Stimulated activated CD4-positive, alpha-beta T cell treated with anti-CD3 and anti-CD28 coated beads, Interleukin-15, amount 100 ng/mL, for 1 hour (primary cell): ENCODE measurements around the gene PDRG1.
"Not testable (repeated sequence)": the region's sequence is repeated elsewhere in the genome, so short reads cannot be mapped to it uniquely, and the experiment has no call there.

ENCODE experiments used
- DNase-seq, 2 donors: peaks; one replicate each; pipeline ENCODE4 v3.0.0-alpha.2; 2020; ENCODE audit warnings: low read depth in 1 of 2, low spot score in 1 of 2

PDRG1 gene

DNA sequence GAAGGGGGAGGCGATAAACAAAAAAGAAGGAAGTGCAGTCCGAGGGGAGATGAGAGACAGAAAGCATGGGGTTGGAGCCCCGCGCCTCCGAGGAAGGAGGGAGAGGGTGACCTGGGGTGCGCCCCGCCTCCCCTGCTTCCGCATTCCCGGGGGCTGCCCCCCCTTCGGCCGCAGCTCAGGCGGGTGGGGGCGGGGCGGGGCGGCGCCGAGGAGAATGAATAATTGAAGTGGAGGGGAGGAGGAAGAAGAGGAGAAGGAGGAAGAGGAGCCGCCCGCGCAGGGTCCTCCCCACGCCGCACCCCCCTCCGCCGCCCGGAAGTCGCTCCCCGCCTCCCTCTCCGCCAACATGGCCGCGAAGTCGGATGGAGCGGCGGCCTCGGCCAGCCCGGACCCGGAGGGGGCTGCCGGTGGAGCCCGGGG is 16.0 kb upstream of the PDRG1 start, which contains the start of gene XKR7:
Gene XKR7 (plus strand): TSS at position 322 of the 420 bp plus-strand sequence. CDS start 25 bp downstream, at position 347.
- DNase-seq, result no peak

DNA sequence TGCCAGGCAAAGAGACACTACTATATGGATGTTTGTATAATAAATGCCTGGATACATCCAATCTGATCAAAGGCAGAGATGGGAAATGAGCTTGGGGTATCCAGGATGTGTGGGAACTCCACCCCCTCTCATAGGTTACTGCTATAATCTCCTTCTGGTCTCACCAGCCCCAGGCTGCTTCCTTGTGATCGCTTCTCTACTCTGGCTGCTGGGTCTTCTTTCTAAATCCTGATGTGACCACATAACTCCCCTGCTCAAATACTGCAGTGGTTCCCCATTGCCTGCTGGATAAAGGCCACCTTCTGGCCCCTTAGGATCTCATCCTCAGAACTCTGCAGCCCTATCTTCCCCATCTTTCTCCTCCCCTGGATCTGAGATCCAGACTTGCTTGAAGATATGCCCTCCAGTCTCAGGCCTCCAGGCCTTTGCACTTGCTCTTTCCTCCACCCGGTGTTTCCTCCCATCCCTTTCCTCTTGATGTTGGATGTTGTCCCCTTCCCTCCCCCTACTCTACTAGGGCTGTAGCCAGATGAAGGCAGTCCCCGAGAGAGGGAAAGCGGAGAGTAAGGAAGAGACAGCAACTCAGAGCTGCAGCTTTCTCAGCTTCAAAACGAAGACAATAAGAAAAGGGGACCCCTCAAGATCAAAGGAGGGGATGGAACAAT is 15.3 kb upstream of the PDRG1 start:
- no peak for DNase-seq

DNA sequence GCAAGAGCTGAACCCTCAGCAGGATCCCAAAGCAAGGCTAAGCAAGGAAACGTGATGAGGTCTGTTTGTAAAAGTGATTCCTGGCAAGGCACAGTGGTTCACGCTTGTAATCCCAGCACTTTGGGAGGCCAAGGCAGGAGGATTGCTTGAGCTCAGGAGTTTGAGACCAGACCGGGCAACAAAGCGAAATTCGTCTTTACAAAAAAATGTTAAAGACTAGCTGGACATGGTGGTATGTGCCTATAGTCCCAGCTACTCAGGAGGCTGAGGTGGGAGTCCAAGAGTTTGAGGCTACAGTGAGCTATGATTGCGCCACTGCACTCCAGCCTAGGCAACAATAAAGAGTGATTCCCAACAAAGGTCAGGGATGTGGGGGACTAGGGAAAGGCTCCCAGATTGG is 12.0 kb upstream of the PDRG1 start:
- no peak for DNase-seq

DNA sequence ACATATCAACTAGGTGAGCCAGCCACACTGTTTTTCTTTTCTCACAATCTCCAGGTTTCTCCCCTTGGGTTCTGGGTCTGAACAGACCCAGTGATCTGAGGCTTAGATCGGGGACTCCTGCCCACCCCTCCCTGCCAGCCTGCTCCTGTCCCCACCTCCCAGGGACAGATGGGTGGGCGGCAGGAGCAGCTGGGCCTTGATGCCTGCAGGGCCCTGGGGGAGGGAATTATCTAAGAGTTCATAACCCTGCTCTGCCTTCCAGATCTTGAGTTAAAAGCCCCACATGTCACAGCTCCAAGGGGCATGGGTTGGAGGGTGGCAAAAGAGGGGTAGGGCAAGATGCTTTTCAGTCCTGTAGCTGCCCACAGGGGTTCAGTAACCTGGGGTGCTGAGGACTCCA is 10.9 kb upstream of the PDRG1 start:
- DNase-seq, result no peak

DNA sequence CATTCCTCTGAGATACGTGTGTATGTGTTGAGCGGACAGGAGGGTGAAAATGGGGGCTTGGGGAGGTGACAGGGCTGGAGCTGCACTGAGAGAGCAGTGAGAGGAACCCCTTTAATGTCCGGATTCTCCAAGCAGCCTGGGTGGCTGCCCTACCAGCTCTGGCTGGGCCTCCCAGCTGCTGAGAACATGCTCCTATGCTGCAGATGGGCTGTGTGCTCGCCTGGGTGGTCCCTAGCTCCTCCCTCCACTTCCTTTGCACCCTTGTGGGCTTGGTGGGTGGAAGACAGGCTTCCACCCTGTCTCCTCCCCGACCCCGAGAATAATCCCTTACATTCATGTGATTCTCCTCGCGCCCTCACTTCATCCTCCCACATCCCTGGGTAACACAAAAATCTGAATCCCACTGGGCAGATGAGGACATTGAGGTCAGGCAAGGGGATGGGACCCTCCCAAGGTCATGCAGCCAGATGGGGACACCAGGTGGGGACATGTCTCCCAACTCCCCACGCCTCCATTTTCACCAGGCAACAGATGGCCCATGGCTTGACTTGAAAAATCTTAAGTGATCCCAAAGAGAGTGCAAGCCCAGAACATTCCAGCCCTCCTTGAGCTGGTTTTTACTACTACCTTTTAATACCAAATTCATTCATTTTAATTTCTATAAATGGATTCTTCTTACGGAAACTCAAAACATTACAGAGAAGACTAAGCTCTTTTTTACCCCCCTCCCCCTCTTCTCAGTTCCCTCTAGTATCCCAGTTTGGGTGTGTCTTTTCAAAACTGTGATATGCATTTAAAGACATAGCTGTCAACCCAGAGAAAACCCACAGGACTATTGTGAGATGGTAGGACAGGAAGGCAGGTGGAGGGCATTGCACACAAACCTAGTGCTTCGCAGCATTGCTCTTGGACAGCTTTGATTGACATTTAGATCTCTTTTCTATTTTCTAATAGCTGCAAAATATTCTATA is 5.0 kb upstream of the PDRG1 start:
- DNase-seq, result no peak

DNA sequence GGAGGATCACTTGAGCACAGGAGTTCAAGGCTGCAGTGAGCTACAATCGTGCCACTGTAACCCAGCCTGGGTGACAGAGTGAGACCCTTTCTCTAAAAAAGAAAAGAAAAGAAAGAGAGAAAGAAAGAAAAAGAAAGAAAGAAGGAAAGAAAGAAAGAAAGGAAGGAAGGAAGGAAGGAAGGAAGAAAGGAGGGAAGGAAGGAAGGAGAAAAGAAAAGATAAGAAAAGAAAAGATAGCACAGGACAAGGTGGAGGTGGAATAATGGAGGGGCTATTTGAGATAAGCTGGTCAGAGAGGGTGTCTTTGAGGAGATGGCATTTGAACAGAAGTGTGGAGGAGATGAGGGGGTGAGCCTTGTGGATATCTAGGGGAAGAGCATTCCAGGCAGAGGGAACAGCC is 2.7 kb upstream of the PDRG1 start:
- no peak for DNase-seq

DNA sequence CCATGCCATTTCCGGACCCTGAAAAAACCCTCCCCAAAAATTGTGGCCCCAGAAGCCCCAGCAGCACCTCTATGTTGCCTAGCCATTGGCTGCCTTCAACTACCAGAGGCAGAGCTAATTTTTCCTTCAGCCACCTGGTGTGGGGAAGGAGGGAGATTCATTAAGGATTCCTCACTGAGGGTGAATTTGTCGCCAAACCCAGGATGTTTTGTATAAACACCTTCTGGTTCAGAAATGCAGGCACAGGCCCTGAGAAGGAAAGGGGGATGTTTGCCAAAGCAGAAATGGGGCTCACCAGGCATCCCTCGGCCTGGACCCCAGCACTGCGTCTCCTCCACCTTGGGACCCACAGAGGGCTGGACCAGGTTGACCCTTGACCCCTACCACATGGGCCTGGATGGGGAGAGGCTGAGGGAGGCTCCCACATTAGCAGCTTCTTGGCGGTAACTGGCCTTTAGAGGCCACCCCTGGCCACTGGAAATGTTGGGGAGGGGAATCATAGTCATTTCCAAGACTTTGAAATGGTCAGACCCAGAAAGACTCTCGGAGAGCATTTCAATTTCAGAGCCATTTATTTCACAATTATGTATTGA is 1.8 kb upstream of the PDRG1 start:
- DNase-seq, result no peak

DNA sequence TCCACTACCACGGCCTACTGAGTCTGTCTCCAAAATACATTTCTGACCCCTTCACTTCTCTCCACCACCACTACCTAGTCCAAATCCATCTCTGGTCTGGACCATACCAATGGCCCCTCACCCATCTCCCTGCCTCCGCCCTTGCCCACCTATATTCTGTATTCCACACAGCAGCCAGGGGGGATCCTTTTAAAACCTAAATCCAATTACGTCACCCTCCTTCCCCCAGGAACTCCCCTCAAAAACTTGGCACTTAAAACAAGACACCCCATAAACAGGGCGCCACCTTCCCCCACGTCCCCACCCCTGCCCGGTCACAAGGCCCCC is 680 bp downstream of the PDRG1 start:
- no peak for DNase-seq

DNA sequence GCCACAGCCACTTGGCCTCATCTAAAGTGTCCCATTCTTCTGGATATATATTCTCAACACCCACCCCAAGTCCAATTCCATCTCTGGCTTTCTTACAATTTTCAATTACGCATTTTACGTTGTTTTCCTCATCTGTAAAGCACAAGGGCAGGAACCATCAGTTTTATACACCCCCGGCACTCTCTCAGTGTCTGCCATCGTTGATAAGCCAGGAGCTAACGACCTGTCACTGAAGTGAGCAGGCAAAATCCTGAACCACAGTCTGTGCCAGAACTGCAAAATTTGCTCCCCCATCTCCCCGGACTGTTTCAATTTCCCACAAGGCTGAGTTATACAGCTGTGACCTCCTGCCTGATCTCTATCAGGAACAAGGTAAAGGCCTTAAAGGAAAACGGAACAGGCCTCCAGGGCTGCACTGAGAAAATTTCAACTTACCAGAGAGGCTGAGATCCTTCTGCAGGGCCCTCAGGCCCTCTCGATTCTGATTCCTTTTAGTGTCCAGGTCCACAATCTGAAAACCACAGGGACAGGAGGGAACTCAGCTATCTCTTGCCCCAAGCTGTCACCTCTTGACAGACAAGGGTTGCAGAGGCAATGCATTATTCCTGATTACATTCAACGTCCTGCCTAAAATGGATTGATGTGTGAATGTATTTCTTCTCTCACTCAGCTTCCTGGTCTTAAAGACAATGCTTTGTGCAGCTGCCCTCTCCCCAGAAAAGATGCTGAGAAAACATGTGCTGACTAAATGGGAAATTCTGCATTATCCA is 1.8 kb downstream of the PDRG1 start:
- DNase-seq, result no peak

DNA sequence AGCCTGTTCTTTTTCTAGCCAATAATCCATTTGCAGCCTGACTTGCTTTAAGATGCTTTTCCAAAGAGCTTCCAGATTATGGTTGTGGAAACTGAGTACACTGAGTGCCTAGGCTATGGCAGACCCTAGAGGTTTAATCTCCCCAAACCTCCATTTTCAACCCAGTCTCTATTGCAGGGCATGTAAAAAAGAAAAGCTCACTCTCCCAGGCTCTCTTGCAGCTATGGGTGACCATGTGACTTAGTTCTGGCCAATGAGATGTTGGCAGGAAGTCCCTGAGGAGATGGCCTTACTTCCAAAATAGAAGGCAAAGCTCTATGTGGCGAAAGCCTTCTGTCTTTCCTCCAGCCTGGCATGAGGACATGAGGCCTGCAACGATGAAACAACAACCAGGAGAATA is 3.8 kb downstream of the PDRG1 start:
- no peak for DNase-seq

DNA sequence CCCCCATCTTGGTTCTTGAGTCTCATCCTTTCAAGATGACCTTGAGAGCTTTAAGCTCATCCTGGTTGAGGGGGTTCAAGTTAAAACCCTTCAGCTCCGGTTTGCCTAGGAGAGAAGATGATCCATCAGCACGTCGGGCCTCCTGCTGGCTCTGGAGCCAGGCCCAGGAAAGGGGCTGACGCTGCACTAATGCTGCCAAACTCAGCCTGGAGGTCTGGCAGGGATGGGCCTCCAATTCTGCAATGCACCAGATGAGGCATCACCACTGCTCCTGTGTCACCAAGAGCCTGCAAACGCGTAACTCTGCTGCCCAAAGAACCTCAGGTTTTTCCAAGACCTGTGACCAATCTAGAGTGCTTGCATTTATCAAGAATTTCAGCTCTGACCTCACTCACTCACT is 6.1 kb downstream of the PDRG1 start:
- no peak for DNase-seq

DNA sequence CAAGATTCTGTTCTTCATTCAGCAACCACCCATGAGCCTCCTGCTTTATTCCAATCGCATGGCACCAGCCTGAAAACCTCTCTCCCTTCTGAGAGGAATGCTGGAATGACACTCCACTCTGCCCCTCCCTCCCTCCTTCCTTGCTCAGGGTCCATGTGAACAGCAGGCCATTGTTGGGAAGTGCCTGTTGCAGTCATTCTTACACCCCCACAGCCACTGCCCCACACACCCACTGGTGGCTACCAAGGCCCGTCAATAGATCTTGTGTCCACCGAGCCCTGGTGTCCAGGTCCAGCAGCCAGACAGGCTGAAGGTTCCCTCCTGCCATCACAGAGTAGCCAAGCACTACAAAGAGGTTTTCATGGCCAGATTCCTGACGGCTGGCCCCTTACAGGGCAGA is 6.5 kb downstream of the PDRG1 start:
- DNase-seq, result no peak

DNA sequence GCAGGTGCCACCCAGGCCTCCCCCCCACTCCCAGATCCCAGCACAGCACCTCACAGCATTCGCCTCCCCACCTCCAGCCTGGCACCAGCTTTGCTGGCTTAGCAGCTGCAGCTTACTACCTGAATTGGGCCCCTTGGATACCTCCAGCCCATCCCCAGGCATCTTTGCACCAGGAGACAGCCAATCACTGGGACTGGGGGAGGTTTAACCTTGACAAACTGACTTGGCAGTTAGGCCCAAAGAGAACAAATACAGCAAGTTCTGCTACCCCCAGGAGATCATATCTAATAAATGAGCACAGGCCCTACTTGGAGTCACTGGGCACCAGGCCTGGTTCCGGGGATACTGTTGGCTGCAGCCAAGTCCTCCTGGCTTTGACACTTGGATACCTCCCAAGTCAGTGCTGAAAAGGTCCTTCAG is 8.8 kb downstream of the PDRG1 start:
- no peak for DNase-seq

DNA sequence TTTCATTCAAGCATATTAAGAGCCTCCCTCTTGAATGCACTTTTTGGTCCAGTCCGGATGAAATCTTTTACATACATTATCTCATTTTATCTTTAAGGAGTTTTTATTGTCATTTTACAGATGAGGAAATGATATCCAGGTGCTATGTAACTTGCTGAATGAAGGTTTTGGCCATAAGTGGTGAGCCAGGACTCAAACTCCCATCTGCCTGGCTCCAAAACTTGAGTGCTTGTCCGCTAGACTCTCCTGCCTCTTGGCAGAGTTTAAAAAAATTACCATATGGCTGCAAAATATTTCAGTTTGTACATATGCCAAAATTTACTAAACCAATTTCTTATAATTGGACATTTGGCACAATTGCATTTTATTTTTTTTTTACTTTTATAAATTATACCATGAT is 12.2 kb downstream of the PDRG1 start:
- DNase-seq, result no peak

DNA sequence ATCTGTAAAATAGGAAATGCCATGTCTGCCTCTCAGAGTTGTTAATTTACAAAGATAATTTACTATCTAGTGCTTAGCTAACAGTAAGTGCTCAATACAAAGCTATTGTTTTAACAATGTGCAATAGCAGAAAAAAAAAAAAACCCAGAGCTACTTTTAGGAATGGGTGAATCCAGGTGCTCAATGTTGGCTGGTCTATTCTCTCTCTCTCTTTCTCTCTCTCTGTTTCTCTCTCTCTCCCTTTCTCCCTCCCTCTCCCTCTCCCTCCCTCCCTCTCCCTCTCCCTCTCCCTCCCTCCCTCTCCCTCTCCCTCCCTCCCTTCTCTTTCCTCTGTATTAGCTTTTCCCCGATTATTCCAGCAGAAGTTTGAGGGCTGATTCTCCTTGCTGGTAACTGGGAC is 14.0 kb downstream of the PDRG1 start:
- DNase-seq, result no peak

DNA sequence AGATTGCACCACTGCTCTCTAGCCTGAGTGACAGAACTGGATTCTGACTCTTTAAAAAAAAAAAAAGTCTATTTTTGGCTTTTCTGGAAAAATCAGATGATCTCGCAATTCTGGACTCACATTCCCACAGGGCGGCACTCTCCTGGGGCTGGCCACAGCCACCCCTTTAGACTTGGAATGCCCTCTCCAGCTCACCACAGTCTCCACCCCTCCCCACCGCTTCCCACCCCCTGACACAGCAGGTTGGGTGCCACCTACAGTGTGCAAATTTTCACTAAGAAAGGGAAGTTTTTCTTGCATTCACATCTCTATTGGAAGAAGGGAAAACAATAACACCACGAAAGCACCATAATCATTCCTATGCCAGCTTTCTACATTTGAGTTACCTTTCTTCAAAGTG is 15.4 kb downstream of the PDRG1 start:
- no peak for DNase-seq

DNA sequence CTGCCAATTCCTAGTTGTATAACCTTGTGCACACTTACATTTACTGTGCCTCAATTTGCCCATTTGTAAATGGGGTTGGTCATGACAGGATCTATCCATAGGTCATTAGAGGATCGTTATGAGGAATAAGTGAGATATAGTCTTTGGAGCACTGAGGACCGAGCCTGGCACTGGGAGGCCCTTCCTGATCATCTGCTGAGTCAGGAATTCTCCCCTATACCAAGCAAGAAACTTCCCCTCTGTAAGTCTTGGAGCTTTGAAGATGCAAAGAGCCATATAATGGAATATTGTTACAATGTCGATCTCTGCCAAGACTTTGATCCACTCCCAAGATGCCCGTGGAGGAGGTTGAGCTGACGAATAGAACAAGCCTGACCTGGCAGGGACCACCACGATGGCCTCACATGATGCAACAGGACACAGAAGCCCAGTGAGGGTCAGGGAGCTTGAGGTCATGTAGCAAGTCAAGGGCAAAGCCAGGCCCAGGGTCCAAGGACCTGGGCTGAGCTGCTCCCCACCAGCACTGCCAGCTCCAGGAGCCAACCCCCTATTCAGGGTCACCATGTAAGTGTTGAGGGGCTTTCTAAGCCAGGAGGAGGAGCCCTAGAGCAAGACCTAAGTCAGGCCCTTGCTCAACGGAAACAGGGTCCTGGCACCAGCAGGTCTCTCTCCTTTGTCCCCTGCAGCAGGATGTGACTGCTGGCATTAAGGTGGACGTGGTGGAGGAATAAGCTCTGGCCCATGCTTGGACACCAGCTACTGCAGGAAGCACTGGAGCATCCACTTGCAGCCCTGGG is 16.7 kb downstream of the PDRG1 start:
- no peak for DNase-seq

DNA sequence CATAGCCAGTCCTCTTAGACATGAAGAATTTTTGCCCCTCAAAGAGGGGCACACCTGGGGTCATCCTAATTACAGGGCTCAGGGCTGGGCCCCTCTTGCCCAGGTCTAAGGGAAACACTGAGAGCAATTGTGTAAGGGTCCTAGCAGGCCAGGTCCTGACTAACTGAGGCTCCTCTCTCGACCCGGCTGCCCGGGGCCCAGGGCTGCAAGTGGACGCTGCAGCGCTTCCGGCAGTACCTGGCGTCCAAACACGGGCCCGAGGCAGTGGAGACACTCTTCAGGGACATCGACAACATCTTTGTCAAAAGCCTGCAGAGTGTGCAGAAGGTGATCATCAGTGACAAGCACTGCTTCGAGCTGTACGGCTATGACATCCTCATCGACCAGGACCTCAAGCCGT is 17.4 kb downstream of the PDRG1 start:
- DNase-seq, result no peak

DNA sequence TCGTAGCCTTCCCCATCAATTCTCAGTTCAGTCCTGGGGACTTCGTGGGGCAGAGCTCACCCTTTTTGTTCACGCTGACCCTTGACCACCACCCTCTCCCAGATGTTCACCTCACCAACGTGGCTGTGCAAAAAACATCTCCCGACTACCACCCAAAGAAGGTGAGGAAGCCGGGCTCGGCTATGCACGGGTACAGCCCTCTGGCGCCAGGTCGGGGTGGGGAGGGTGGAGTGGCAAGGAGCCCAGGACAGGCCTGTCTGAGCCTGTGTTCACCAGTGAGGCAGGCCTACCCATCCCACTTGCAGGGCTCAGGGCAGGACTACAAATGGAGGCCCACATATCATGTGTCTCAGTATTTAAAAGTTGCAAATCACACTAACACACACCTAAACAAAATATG is 18.1 kb downstream of the PDRG1 start:
- DNase-seq, result no peak

DNA sequence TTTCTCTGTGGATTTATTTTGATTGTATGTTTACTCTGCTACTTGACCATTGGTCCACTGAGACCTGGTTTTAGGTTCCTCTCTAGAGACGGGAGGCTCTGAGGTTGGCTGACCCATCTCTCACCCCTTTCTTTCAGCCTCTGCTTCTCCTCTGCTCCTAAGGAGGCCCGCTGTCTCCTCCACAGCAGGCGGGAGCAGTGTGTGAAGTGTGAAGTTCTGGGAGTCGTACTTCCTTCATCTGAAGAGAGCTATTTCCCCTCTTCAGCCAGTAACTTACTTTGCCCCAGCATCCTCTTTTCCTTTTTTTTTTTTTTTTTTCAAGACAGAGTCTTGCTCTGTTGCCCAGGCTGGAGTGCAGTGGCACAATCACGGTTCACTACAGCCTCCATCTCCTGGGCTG is 21.1 kb downstream of the PDRG1 start:
- DNase-seq, result no peak

DNA sequence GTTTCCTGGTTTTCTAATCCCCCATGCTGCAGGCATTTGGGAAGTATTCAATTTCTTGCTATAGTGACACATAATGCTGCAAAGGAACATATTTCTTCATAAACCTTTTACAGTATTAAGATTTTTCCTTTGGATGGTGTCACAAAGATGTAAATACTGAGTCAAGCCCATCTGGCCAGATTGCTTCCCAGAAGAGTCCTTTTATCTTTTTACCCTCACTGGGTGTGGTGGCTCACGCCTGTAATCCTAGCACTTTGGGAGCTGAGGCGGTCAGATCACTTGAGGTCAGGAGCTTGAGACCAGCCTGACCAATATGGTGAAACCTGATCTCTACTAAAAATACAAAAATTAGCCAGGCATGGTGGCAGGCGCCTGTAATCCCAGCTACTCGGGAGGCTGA is 22.2 kb downstream of the PDRG1 start:
- DNase-seq, result not testable (repeated sequence)
